ENCODE measurements around the gene SGPL1. TPM values are rescaled to one million over a fixed set of nuclear protein-coding genes. Genes with fewer than 3 reads are reported as not detected.
A peak's percentile ranks its signal among the peaks of the same experiment; 100 is the strongest.

SGPL1 gene
- total and polyA plus RNA-seq, 2 experiments from 2014 or later, result 12.0 to 42.7 TPM

DNA sequence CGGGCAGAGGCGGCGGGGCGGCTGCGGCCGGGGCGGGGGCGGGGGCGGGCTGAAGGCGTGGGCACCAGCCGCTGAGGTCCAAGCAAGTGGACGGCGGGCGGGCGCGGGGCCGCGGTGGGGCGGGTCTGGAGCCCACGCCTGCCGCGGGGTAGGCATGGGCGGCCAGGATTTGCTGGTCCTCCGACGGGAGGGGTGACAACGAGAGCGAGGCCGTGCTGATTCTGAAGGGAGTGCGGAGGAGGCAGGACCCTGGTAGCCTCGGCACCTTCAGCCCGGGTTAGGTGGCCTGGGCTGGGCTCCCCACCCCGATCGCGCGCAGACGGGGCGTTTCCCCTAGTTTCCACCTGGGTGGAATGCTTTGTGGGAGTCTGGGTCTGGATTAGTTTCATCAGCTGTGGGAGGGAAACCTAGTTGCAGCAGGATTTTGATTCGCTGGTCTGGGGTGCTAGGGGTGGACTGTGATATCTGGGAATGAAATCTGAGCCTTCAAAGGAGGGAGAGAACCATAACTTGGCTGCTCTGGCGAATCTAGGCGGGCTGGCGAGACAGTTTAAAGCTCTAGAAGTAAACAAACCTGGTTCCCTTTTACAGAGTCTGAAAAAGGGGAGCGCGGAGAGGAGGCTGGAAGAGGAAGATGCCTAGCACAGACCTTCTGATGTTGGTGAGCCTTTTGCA lies 609 bp downstream of the SGPL1 start:
- peak overlapping the region; percentile 89 for H3K4me2 ChIP-seq

DNA sequence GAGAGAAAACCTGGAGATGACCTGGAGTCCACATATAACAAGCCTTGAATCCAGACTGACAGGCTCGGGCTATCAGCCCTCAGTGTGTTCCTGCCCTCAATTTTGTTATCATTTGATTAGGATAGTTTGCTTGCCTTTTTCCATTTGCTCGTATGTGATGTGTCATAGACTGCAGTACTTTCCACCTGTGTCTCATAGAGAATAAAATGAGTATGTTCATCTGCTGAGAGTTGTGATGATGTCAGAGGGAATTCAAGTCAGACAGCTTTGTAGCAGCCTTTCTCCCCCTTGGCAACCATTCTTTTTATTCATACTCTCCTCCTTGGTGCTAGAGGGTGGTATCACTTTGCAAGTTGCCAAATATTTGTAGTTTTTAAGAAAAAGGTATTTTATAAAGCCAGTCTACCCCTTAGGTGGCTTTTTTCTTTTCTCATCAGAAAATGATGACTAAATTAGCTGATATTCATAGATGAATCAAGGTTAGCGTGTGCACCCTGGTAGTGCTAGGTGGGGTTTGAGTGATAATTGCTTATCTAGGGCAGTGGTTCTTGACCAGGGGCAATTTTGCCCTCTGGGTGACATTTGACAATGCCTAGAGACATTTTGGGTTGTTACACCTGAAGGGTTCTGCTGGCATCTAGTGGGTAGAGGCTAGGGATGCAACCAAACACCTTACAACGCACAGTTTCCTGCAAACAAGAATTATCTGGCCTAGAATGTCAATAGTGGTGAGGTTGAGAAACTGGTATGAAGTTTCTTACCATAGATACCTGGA lies 5.4 kb downstream of the SGPL1 start:
- DNase-seq (ENCODE audit: low spot score) (no peak), ATAC-seq (no peak)
- H3K27me3 ChIP-seq (ENCODE audit: insufficient read depth), result no peaks in the 10 kb centered on the region
- H3K4me1 ChIP-seq (ENCODE audit: insufficient read depth), result peaks cover 12% of the 10 kb centered on the region; the same call in 1 of the 2 replicates
- peaks cover 8% of the 10 kb centered on the region; the same call in 1 of the 3 replicates for H3K4me1 Mint-ChIP-seq
- no peaks in the 10 kb centered on the region for H3K9me3 Mint-ChIP-seq
- no peak overlapping the region for H2AFZ ChIP-seq
- no peak overlapping the region for H3K4me3 Mint-ChIP-seq
- TF ChIP-seq EZH2 (IDR thresholded peaks at IDR 0.05; ENCODE audit: low read depth, unreplicated experiment), result no peak
- TF ChIP-seq, protein P1, sequence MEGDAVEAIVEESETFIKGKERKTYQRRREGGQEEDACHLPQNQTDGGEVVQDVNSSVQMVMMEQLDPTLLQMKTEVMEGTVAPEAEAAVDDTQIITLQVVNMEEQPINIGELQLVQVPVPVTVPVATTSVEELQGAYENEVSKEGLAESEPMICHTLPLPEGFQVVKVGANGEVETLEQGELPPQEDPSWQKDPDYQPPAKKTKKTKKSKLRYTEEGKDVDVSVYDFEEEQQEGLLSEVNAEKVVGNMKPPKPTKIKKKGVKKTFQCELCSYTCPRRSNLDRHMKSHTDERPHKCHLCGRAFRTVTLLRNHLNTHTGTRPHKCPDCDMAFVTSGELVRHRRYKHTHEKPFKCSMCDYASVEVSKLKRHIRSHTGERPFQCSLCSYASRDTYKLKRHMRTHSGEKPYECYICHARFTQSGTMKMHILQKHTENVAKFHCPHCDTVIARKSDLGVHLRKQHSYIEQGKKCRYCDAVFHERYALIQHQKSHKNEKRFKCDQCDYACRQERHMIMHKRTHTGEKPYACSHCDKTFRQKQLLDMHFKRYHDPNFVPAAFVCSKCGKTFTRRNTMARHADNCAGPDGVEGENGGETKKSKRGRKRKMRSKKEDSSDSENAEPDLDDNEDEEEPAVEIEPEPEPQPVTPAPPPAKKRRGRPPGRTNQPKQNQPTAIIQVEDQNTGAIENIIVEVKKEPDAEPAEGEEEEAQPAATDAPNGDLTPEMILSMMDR (conservative IDR thresholded peaks at IDR 0.05; ENCODE audit: low read depth in 2 of 2), result peak; percentile 25 to 30; a peak in 3 of 4 replicates
- H3F3A ChIP-seq (replicated peaks; ENCODE audit: low read depth), result 0 out of 2 replicates have a peak, but pooled peaks cover 2% of the 10 kb centered on the region
- H3K36me3 Mint-ChIP-seq (ENCODE audit: low read depth), result peaks cover 54% of the 10 kb centered on the region
- no peak overlapping the region for H3K27ac Mint-ChIP-seq
- H3K4me2 ChIP-seq, result no peak overlapping the region
- peaks cover 12% of the 10 kb centered on the region for H3K36me3 ChIP-seq (ENCODE audit: insufficient read depth)
- no peaks in the 10 kb centered on the region for H3K9me2 ChIP-seq (ENCODE audit: insufficient read depth)
- peaks cover 45% of the 10 kb centered on the region for H4K20me1 ChIP-seq (replicated peaks; ENCODE audit: insufficient read depth)
- H3K4me3 ChIP-seq, result no peak overlapping the region
- no peak overlapping the region for H3K27ac ChIP-seq (ENCODE audit: low read depth)
- peaks cover 3% of the 10 kb centered on the region for H3K27me3 Mint-ChIP-seq (ENCODE audit: insufficient read depth, low read depth, poor library complexity)
- peaks cover 75% of the 10 kb centered on the region for H3K79me2 ChIP-seq (replicated peaks; ENCODE audit: insufficient read depth)

More for the DNA sequence above, 609 bp downstream of the SGPL1 start:
- Histone ChIP-seq H4K20me1 (replicated peaks; ENCODE audit: insufficient read depth) (peaks cover 26% of the 10 kb centered on the region), H3K27ac (ENCODE audit: low read depth) (peak overlapping the region; percentile 92), H3K4me1 (ENCODE audit: insufficient read depth) (peaks cover 12% of the 10 kb centered on the region; the same call in 1 of the 2 replicates), H3F3A (replicated peaks; ENCODE audit: low read depth) (0 out of 2 replicates have a peak, but pooled peaks cover 2% of the 10 kb centered on the region), H3K36me3 (ENCODE audit: insufficient read depth) (peaks cover 12% of the 10 kb centered on the region), H3K4me3 (peak overlapping the region; percentile 96), H3K79me2 (replicated peaks; ENCODE audit: insufficient read depth) (peaks cover 47% of the 10 kb centered on the region), H3K27me3 (ENCODE audit: insufficient read depth) (no peaks in the 10 kb centered on the region), H3K9me2 (ENCODE audit: insufficient read depth) (no peaks in the 10 kb centered on the region), H2AFZ (peak overlapping the region; percentile 90; the same call in 1 of the 2 replicates)
- H3K27ac Mint-ChIP-seq, result peak overlapping the region; percentile 94
- peak; percentile 79 for ATAC-seq
- DNase-seq (ENCODE audit: low spot score), result peak; percentile 74
- no peaks in the 10 kb centered on the region for H3K9me3 Mint-ChIP-seq
- peaks cover 11% of the 10 kb centered on the region for H3K4me1 Mint-ChIP-seq
- H3K36me3 Mint-ChIP-seq (ENCODE audit: low read depth), result peaks cover 40% of the 10 kb centered on the region
- TF ChIP-seq POLR2AphosphoS5 (IDR thresholded peaks at IDR 0.05; ENCODE audit: low read depth) (peak; percentile 50), JUNB (IDR thresholded peaks at IDR 0.05; ENCODE audit: unreplicated experiment) (no peak)
- peaks cover 7% of the 10 kb centered on the region for H3K27me3 Mint-ChIP-seq (ENCODE audit: insufficient read depth, low read depth, poor library complexity)
- peak overlapping the region; percentile 91 for H3K4me3 Mint-ChIP-seq

Data from GM23338 (cell line).